ENCODE results near the gene IL4I1. TPM values are rescaled to one million over a fixed set of nuclear protein-coding genes. Genes with fewer than 3 reads are reported as not detected.

Gene IL4I1
- total and polyA plus RNA-seq, 2 of the 4 experiments (the other 2 are of a cell fraction): 0.31 to 0.36 TPM

GRCh38 chr19:49877879-49878743, 18.6 kb downstream of the IL4I1 start (continued):
- TF ChIP-seq USF2 (IDR thresholded peaks at IDR 0.05; ENCODE audit: low read depth, low read length) (no peak), RCOR1 (IDR thresholded peaks at IDR 0.05; ENCODE audit: insufficient replicate concordance, low read length) (no peak)
